ENCODE results near the gene SELENOO. TPM values are rescaled to one million over a fixed set of nuclear protein-coding genes. Genes with fewer than 3 reads are reported as not detected.

The SELENOO gene
- total RNA-seq, 1 experiment from 2014 or later = 29.6 TPM

- Histone ChIP-seq H3K36me3 (ENCODE audit: control insufficient read depth in 1 of 2, insufficient read depth in 2 of 2, low read length in 2 of 2) (peaks cover 17 to 36% of the 10 kb centered on the region in 2 experiments; a peak in 3 of 4 replicates), H2AFZ (ENCODE audit: low read depth, low read length, poor library complexity, severe bottlenecking) (no peak overlapping the region), H3K9ac (ENCODE audit: low read length) (no peak overlapping the region), H3K4me2 (ENCODE audit: low read length) (no peak overlapping the region), H3K27me3 (ENCODE audit: insufficient read depth, low read length) (no peaks in the 10 kb centered on the region), H4K20me1 (ENCODE audit: insufficient read depth) (no peaks in the 10 kb centered on the region), H3K9me3 (ENCODE audit: control insufficient read depth in 1 of 2, insufficient read depth in 1 of 2, low read depth in 1 of 2, low read length in 2 of 2) (no peaks in the 10 kb centered on the region), H3K4me1 (ENCODE audit: control insufficient read depth in 1 of 2, insufficient read depth in 2 of 2, low read length in 2 of 2) (peaks cover 0 to 8% of the 10 kb centered on the region in 2 experiments; a peak in 3 of 4 replicates), H3K9me2 (ENCODE audit: insufficient read depth) (no peaks in the 10 kb centered on the region), H3K4me3 (replicated peaks in 1 of 2; ENCODE audit: low read depth in 1 of 2, low read length in 2 of 2) (no peak overlapping the region), H3K27ac (ENCODE audit: low read depth, low read length) (no peak overlapping the region), H3K79me2 (ENCODE audit: insufficient read depth, low read length) (no peaks in the 10 kb centered on the region)
- RAD21 ChIA-PET (ENCODE audit: low non-redundant PET in 1 of 2, low total read pairs in 2 of 2, uncharacterized antibody in 2 of 2, unreplicated experiment in 2 of 2) = no interaction called here
- ATAC-seq = no peak
- POLR2A ChIA-PET = no interaction called here
- BruUV-seq (replicated peaks) = no TSS peak
- TF ChIP-seq ELF1 (IDR thresholded peaks at IDR 0.05; ENCODE audit: borderline replicate concordance, low read depth) (no peak), POLR2AphosphoS5 (IDR thresholded peaks at IDR 0.05; ENCODE audit: low read depth, low read length) (no peak), MAX (IDR thresholded peaks at IDR 0.05) (no peak), FOSL1 (IDR thresholded peaks at IDR 0.05; ENCODE audit: low read depth) (no peak), CEBPB (IDR thresholded peaks at IDR 0.05; ENCODE audit: low read depth) (no peak), EZH2phosphoT487 (IDR thresholded peaks at IDR 0.05; ENCODE audit: borderline replicate concordance) (no peak), REST (IDR thresholded peaks at IDR 0.05; ENCODE audit: low read depth) (no peak), JUND (IDR thresholded peaks at IDR 0.05) (no peak), EZH2 (IDR thresholded peaks at IDR 0.05) (no peak), ATF3 (IDR thresholded peaks at IDR 0.05) (no peak), POLR2A (IDR thresholded peaks at IDR 0.05; ENCODE audit: borderline replicate concordance, extremely low read depth, insufficient read depth, insufficient read length) (no peak), EGR1 (IDR thresholded peaks at IDR 0.05; ENCODE audit: low read depth) (no peak)
- intact Hi-C loops (cut with micrococcal nuclease) = no loop called here
- DNase-seq (ENCODE audit: low read depth, low spot score) = no peak
- CTCF ChIA-PET = no interaction called here
Observed at GRCh38 chr22:50224071-50224470, 23.3 kb downstream of the SELENOO start.

All from HCT116 (cell line).